Forelimb muscle (tissue), 1 donor: Measurements from ENCODE around the gene ANLN. TPM values are rescaled to one million over a fixed set of nuclear protein-coding genes. Genes with fewer than 3 reads are reported as not detected.
"Not testable (repeated sequence)": the region's sequence is repeated elsewhere in the genome, so short reads cannot be mapped to it uniquely, and the experiment has no call there.

ENCODE experiments used
- DNase-seq: peaks from one replicate; pipeline ENCODE4 v3.0.0-alpha.2; 2013; ENCODE audit warnings: low read depth
- polyA plus RNA-seq: library from polyadenylated mRNA; unstranded; fragments of 120-200 nt; gene quantifications from one replicate; pipeline ENCODE4 v1.2.1, GENCODE V29; 2013; ENCODE audit not compliant: insufficient read length

The ANLN gene
- polyA plus RNA-seq, 1 donor: 18.1 TPM

DNA sequence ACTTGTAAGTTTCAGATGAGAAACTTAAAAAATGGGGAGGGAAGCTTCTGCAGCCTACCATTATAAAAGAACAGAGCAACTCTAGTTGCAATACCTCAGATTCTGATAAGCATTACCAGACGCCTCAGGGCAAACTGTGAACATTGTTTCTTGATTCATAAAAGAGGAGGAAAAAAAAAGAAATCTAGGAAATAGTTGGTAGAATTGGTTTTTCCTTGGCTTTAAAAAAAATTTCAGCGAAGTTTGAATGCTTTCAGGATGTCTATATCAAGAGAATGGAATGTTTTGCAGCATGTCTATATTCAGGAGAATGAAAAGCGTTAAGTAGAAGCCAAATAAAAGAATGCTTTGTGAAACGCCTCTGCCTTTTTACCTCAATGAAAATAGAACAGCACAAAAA is 17.5 kb upstream of the ANLN start:
- DNase-seq: no peak

DNA sequence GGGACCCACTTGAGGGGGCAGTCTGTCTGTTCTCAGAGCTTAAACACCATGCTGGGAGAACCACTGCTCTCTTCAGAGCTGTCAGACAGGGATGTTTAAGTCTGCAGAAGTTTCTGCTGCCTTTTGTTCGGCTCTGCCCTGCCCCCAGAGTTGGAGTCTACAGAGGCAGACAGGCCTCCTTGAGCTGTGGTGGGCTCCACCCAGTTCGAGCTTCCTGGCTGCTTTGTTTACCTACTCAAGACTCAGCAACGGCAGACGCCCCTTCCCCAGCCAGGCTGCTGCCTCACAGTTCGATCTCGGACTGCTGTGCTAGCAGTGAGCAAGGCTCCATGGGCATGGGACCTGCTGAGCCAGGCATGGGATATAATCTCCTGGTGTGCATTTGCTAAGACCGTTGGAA is 11.1 kb upstream of the ANLN start:
- not testable (repeated sequence) for DNase-seq

DNA sequence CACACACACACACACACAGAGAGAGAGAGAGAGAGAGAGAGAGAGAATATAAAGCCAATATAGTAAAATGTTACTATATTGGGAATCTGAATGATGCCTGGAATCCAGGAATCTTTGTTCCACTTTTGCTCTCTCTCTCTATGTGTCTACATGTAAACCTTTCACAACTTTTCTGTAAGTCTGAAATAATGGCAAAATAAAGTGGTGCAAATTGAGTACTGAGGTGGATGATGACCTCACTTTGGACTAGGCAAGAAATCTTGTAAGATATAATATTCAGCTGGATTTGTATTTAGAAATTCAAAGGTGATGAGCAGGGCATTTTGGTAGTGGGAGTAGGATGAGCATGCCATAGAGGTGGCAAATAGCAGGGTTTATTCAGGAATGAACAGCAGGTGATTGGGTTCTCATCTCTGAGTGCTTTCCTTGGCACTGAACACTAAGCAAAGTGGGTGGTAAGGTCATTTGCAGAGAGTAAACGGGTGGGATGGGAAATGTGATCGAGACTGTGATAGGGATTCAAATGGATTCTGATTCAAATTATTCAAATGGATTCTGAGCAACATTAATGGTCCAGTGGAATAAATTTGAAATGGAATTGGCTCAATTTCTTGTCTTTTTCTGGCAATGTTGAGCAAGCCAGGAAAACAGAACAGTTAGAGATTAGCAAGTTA is 9.7 kb upstream of the ANLN start:
- DNase-seq: no peak

DNA sequence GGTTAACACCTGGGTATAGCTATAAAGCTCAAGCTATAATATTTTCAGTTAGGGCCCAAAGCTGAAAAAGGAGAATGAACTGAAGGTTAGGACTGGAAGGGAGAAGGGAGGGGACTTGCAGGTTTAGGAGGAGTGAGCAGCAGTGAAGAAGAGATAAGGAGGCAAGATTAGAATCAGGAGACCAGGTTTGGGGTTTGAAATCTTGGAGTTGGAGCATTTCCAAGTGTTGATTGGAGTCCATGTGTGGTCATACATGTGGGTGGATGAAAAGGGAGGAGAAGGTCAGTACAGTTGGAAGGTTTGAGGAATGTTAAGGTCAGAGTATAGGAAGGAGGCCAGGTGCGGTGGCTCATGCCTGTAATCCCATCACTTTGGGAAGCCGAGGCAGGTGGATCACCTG is 8.6 kb upstream of the ANLN start:
- no peak for DNase-seq

DNA sequence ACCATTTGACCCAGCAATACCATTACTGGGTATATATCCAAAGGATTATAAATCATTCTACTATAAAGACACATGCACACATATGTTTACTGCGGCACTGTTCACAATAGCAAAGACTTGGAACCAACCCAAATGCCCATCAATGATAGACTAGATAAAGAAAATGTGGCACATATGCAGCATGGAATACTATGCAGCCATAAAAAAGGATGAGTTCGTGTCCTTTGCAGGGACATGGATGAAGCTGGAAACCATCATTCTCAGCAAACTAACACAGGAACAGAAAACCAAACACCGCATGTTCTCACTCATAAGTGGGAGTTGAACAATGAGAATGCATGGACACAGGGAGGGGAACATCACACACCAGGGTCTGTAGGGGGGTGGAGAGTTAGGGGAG is 6.4 kb upstream of the ANLN start:
- not testable (repeated sequence) for DNase-seq

DNA sequence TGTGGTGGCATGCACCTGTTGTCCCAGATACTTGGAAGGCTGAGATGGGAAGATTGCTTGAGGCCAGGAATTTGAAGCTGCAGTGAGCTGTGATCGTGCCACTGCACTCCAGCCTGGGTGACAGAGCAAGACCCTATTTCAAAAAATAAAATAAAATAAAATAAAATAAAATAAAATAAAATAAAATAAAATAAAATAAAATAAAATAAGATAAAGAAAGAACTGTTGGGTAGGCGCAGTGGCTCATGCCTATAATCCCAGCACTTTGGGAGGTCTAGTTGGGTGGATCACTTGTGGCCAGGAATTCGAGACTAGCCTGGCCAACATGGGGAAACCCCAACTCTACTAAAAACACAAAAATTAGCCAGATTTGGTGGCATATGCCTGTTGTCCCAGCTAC is 4.0 kb upstream of the ANLN start:
- not testable (repeated sequence) for DNase-seq

DNA sequence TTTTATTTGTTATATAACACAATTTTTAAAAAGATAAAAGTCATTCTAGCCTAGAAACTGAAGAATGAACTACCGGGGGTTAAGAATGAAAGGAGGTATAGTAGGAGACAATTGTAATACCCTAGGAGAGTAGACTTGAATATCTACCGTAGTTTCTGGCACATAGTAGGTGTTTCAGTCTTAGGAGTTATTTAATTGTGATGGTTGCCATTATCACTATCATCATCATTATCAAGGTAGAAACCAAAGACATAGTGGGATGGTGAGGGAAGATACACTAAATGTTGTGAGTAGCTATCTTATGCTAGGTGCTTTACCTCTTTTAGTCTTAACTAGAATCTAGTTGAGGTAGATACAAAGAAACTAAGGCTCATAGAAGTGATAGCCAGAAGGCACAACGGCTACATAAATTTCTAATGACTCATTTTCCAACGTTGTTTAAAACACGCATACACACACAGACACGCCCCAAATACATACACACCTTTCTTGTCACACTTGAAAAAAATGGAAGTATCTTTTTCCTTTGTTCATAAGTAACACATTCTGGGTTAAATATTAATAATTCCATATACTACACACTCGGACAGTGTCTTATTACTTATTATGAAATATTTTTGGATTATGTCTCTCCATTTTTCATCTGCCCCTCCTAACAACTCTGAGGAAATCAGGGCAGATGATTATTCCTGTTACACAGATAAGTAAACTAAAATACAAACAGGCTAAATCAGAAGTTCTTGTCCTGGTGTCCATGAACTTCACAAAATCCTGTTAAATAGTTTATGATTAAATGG is 2.0 kb upstream of the ANLN start:
- no peak for DNase-seq

DNA sequence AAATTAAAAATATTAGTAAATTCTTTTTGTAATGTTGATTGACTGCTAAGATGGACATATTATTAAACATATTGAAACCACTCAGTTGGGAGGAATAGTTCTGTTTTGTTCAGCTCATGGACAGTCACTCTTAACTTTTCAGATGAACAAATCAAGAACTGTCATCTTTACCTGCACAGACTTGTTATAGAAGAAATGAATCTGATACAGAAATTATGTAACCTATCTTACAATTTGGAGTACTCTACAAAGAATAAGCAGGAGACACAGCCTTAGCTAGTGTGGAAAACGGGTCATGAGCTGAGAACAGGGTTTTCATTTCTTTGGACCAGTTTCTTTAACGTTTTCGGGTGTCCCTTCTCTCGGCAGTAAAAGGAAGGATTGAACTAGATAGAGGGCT is 1.2 kb upstream of the ANLN start:
- no peak for DNase-seq

DNA sequence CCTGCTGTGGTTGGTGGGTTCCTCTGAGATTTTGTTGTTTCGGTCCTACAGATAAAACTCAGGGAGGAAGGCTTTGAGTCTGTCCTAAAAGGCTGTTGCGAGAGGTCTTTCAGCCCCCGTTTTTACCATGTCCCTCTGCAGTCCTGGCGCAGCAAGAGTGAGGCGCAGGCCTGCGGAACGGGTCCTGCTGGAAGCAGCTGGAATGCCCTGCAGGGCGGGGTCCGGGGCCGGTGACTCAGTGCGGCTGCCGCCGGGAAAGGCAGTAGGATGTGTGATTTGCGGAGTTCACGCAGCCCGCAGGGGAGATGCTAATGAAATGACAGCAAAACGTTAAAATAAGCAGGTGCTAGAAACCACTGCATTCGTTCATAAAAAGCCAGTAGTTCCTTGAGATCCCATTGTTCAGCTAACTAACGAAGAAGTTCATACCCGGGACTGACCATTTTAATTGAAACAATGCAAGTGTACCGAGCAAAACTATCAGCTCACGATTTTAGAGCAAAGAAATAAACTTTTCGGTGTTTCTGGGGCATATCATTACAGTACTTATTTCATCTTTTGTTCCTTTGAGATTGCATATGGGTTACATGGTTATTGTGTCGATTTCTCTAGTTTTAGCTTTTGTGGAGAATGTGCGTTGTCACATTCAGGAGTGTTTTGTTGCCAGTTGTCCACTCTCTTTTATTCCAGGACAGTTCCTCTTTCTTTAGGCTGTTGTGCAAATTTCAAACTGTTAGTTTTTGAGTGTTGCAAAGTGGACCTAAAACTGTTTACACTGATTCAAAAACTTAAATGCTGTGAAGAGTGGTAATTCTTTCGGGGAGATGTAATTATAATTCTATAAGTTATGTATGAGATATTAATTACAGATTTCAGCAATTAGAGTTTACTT is 783 bp downstream of the ANLN start:
- no peak for DNase-seq

DNA sequence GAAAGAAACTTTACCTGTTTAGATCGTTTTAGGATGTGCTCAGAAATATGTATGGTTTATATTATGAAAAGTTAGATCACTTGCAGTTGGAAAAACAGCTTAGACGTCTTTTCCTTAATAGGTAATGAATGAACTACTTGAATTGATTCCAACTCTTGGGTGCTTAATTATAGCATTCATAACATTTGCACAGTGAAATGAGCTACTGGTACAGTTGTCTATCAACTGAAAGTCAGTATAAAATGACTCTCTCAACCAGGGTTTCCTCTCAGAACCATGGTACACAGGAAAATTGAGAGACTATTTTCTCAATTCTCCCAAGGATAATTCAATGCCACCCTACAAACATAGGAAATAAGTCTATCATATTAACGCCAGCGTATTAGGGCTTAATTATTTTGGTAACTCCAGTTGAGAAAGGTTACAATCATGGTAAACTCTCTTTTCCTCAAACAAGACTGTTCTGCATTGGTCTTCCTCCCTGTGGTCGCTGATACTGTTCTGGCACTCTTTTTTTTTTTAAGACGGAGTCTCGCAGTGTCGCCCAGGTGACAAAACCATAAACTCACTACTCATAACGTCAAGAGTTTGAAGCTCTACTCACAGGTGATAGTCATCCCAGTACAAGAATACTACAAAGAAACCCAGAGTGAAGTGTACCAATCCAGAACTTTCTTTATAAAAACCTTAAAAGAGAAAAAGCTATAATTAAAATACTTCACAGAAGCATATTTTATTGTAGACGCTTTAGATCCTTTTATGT is 2.0 kb downstream of the ANLN start:
- DNase-seq: no peak

DNA sequence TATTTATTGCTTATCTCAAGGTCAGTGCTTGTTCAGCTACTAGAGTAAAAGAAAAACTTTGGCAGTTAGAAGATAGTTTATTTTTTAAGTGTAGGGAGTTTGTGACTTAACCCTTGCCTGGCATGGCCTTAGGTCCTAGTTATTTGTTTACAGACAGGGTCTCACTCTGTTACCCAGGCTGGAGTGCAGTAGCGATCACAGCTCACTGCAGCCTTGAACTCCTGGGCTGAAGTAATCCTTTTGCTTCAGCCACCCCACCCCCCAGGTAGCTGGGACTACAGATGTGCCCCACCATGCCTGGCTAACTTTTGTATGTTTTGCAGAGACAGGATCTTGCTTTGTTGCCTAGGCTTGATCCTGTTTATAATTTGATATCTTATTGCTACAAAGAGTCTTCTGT is 4.2 kb downstream of the ANLN start:
- DNase-seq: no peak

DNA sequence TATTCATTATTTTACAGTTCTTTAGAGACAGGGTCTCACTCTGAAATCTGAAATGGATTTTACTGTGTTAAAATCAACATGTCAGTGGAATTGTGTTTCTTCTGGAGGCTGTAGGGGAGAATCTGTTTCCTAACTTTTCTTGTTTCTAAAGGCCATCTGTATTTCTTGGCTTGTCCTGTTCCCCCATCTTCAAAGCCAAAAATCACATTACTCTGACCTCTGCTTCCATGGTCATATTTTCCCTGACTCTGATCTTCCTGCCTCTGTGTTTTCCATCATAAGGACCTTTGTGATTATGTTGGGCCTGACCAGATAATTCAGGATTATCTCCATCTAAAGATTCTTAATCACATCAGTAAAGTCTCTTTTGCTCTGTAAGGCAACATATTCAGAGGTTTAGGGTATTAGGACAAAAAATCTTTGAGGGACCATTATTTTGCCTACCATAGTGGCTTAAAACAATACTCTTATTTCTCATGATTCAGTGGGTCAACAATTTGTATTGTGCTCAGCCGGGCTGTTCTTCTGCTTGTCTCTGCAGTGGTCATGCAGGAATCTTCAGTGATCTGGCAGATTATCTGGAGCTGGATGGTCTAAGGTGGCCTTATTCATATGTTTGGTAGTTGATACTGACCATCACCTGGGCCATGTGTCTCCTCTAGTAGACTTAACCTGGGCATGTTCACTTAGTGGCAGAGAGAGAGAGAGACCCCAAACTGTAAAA is 5.7 kb downstream of the ANLN start:
- no peak for DNase-seq

DNA sequence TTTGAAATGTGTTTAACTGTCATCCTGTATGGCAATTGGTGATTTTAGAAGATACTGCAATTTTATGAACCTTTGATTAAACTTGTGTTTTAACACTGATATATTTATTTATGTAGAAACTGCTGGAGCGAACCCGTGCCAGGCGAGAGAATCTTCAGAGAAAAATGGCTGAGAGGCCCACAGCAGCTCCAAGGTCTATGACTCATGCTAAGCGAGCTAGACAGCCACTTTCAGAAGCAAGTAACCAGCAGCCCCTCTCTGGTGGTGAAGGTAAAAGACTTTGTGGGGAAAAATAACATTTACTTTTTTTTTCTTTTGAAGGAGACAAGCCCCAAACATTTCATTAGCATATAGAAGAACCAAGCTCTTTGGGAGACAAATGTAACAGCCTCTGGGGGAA is 6.5 kb downstream of the ANLN start:
- no peak for DNase-seq

DNA sequence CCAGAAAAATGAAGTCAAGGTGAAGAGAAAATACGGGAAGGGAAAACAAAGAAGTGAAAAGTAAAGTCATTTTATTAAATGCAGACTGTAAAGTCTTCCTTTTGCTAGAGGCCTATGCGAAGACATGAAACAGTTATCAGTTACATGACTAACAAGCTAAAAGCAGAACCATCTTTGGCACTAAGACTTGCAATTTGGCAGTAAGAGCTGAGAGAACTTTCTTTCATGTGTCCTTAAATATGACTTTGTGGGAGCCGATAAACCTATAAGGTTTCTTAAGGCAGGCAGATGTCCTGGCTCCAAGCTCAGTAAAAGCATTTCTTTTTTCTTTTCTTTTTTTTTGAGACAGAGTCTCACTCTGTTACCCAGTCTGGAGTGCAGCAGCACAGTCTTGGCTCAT is 10.4 kb downstream of the ANLN start:
- DNase-seq: no peak

DNA sequence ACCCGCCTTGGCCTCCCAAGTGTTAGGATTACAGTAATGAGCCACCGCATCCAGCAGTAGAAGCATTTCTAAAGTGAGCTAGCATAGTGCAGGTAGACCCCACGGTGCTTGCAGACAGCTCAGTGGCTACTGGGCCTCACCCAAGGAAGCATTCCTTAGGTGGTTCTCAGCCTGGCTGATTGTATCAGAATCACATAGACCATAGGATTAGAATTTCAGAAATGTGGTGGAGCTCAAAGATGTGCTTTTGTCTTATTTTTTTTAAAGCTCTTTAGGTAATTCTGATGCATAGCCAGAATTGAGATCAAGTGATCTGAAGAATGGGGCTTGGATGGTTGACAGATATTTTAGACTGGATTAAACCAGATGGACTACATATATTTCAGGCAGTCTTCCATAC is 10.9 kb downstream of the ANLN start:
- no peak for DNase-seq

DNA sequence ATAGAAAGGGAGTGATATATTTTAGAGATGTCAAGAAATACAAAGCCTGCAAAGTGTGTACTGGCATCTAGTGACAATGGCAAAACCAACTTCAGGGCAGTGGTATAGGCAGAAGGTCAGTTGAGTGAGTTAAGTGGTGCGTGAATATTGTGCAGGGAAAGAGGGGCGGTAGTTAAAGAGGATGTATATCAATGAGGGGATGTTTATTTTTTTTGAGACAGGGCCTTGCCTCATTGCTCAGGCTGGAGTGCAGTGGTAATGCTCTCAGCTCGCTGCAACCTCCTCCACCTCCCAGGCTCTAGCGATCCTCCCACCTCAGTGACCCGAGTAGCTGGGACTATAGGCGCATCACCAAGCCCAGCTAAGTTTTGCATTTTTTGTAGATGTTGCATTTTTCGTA is 13.8 kb downstream of the ANLN start:
- no peak for DNase-seq

DNA sequence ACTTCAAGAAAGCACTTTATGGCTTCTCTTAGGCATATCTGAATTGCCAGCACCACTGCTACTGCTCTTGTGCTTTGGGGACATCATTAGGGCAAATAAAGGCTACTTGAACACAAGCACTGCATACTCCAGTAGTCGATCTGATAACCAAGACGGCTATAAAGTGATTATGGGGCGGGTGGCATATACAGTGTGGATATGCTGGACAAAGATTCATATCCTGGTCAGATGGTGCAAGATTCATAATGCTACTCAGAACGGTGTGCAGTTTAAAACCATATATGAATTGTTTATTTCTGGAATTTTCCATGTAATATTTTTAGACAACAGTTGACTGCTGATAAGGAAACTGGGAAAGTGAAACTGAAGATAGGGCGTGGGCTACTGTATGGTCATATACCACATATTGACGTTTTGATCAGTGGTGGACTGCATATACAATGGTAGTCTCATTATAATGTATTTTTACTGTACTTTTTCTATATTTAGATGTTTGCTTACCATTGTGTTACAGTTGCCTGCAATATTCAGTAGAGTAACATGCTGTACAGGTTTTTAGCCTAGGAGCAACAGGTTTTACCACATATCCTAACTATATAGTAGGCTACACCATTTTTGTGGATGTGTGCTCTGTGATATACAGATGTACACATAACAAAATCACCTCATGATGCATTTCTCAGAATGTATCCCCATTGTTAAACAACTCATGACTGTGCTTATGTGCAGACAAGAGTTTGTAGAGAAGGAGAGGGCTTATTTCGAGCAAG is 15.2 kb downstream of the ANLN start:
- DNase-seq: no peak

DNA sequence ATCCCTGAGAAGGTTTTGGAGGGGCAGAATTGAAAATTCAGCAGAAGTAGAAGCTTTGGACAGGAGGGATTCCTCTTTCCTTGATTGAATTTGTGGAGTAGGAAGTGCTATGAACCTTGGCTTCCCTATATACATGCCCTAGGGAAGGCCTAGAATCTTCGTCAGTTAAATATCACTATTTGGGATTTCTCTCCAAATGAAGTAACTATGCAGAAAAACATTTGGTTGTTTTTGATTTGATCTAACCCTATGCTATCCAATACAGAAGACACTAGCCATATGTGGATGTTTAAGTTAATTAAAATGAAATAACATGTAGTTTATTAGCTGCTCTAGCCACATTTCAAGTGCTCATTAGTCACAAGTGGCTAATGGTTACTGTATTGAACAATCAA is 15.7 kb downstream of the ANLN start:
- no peak for DNase-seq

DNA sequence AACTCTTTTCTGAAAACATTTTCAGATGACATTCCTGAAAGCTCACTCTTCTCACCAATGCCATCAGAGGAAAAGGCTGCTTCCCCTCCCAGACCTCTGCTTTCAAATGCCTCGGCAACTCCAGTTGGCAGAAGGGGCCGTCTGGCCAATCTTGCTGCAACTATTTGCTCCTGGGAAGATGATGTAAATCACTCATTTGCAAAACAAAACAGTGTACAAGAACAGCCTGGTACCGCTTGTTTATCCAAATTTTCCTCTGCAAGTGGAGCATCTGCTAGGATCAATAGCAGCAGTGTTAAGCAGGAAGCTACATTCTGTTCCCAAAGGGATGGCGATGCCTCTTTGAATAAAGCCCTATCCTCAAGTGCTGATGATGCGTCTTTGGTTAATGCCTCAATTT is 16.5 kb downstream of the ANLN start:
- DNase-seq: no peak
